ENCODE measurements around the gene RIN3.

GRCh38 chr14:92684801-92685560 lies 171.4 kb downstream of the RIN3 start:
- TF ChIP-seq POLR2A (IDR thresholded peaks at IDR 0.05): no peak
- no peak for TF ChIP-seq POLR2AphosphoS5 (IDR thresholded peaks at IDR 0.05)
- TF ChIP-seq, protein P1, sequence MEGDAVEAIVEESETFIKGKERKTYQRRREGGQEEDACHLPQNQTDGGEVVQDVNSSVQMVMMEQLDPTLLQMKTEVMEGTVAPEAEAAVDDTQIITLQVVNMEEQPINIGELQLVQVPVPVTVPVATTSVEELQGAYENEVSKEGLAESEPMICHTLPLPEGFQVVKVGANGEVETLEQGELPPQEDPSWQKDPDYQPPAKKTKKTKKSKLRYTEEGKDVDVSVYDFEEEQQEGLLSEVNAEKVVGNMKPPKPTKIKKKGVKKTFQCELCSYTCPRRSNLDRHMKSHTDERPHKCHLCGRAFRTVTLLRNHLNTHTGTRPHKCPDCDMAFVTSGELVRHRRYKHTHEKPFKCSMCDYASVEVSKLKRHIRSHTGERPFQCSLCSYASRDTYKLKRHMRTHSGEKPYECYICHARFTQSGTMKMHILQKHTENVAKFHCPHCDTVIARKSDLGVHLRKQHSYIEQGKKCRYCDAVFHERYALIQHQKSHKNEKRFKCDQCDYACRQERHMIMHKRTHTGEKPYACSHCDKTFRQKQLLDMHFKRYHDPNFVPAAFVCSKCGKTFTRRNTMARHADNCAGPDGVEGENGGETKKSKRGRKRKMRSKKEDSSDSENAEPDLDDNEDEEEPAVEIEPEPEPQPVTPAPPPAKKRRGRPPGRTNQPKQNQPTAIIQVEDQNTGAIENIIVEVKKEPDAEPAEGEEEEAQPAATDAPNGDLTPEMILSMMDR (IDR thresholded peaks at IDR 0.05): no peak
- no peak for TF ChIP-seq EP300 (IDR thresholded peaks at IDR 0.05)

All from gastroesophageal sphincter (tissue), 3 donors.